ENCODE measurements around the gene FGF12.

FGF12 gene

GRCh38 chr3:192336286-192336685 is 391.1 kb downstream of the FGF12 start:
- CTCF ChIA-PET = no interaction called here
- TF ChIP-seq, protein P1, sequence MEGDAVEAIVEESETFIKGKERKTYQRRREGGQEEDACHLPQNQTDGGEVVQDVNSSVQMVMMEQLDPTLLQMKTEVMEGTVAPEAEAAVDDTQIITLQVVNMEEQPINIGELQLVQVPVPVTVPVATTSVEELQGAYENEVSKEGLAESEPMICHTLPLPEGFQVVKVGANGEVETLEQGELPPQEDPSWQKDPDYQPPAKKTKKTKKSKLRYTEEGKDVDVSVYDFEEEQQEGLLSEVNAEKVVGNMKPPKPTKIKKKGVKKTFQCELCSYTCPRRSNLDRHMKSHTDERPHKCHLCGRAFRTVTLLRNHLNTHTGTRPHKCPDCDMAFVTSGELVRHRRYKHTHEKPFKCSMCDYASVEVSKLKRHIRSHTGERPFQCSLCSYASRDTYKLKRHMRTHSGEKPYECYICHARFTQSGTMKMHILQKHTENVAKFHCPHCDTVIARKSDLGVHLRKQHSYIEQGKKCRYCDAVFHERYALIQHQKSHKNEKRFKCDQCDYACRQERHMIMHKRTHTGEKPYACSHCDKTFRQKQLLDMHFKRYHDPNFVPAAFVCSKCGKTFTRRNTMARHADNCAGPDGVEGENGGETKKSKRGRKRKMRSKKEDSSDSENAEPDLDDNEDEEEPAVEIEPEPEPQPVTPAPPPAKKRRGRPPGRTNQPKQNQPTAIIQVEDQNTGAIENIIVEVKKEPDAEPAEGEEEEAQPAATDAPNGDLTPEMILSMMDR (IDR thresholded peaks at IDR 0.05; ENCODE audit: insufficient read depth, low read length, missing control alignments) = no peak

GRCh38 chr3:192332386-192333291 is 394.7 kb downstream of the FGF12 start:
- ChIA-PET CTCF (no interaction called here), POLR2A (no interaction called here)
- TF ChIP-seq, protein P1 (IDR thresholded peaks at IDR 0.05; ENCODE audit: insufficient read depth, low read length, missing control alignments) = no peak
- DNase-seq (ENCODE audit: low read depth, low spot score) = no peak
- H3K4me3 ChIP-seq (ENCODE audit: low read depth, low read length) = no peak overlapping the region

More at GRCh38 chr3:192336286-192336685, 391.1 kb downstream of the FGF12 start:
- POLR2A ChIA-PET = no interaction called here
- no peak for DNase-seq (ENCODE audit: low read depth, low spot score)
- no peak overlapping the region for H3K4me3 ChIP-seq (ENCODE audit: low read depth, low read length)

- H3K4me3 ChIP-seq (ENCODE audit: low read depth, low read length) = no peak overlapping the region
- TF ChIP-seq, protein P1 (IDR thresholded peaks at IDR 0.05; ENCODE audit: insufficient read depth, low read length, missing control alignments) = no peak
- POLR2A ChIA-PET = no interaction called here
- CTCF ChIA-PET = no interaction called here
- no peak for DNase-seq (ENCODE audit: low read depth, low spot score)
Observed at GRCh38 chr3:192331749-192332385, 395.5 kb downstream of the FGF12 start.

DNA sequence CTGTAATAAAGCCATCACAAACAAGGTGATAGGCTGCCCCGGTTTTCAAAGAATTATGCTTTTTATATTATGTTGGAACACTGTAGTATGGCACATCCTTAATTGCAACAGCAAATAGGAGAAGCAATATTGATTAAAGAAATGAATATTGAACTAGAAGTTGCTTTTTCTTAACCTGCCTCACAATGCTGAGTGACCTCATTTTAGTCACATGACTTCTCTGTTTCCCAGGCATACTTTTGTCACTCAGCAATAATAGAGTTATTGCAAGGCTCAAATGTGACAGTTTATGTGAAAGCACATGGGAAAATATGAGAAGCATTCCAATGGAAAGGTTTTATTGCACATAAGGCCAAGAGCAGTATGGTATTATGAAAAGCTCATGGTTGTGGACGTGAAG is 400.7 kb downstream of the FGF12 start:
- ChIA-PET CTCF (no interaction called here), POLR2A (no interaction called here)
- no peak overlapping the region for H3K4me3 ChIP-seq (ENCODE audit: low read depth, low read length)
- TF ChIP-seq, protein P1 (IDR thresholded peaks at IDR 0.05; ENCODE audit: insufficient read depth, low read length, missing control alignments) = no peak
- no peak for DNase-seq (ENCODE audit: low read depth, low spot score)

- no peak for DNase-seq (ENCODE audit: low read depth, low spot score)
- TF ChIP-seq, protein P1 (IDR thresholded peaks at IDR 0.05; ENCODE audit: insufficient read depth, low read length, missing control alignments) = no peak
- CTCF ChIA-PET = no interaction called here
- no peak overlapping the region for H3K4me3 ChIP-seq (ENCODE audit: low read depth, low read length)
- POLR2A ChIA-PET = no interaction called here
Observed at GRCh38 chr3:192317564-192317963, 409.8 kb downstream of the FGF12 start.

DNA sequence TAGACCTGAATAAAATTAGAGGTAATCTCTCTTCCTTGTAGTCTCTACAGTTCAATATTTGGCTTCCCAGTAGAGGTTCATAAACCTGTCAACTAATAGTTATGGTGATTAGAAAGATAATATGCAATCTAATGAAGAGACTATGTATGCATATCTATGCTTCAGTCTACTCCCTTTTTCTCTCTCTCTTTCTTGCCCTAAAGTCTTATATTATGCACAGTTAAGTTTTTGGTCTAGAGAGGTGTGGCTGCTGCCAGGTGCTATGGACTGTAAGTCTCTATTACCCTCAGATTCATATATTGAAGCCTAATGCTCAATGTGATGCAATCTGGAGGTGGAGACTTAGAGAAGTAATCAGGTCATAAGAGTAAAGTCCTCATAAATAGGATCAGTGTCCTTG is 413.7 kb downstream of the FGF12 start:
- POLR2A ChIA-PET = no interaction called here
- TF ChIP-seq, protein P1 (IDR thresholded peaks at IDR 0.05; ENCODE audit: insufficient read depth, low read length, missing control alignments) = no peak
- no peak for DNase-seq (ENCODE audit: low read depth, low spot score)
- CTCF ChIA-PET = no interaction called here
- no peak overlapping the region for H3K4me3 ChIP-seq (ENCODE audit: low read depth, low read length)
